CD4-positive, alpha-beta T cell treated with Interleukin-17A for 1 hour (primary cell): ENCODE measurements around the gene IL22RA1.

Experiments
- DNase-seq: peaks from one replicate; pipeline ENCODE4 v3.0.0-alpha.2; 2020

IL22RA1 gene

DNA sequence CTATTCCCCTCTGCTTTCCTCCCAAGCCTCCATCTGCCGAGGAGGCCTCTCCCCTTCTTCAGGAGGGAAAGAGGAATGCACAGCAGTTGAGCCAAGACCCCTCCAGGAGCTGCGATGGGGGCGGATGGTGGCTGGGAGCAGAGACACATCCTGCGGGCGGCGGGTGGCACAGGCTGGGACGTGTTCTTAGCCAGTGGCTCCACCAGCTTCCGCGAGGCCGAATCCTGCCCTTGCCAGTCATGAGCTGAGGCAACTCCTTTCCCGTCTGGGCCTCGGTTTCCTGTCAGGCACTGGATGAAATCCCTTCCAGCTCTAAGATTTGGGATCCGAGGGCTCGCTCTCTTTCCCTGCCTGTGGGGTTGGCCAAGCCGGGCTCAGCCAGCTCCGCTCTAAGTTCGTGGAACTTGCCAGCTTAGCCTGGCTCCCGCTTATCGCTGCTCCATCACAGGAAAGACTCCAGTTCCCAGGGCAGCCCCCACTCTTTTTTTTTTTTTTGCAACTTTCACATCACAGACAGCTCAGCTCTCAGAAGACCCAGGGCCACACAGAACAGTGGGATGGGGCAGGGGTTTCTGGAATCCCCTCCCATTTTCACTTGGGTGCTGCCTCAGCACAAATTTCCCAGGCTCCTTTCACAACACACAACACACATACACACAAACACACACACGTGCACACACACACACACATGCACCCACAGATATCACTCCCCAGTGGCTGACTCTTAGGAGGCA, 31.5 kb downstream of the IL22RA1 start:
- no peak for DNase-seq

GRCh38 chr1:24110642-24111261, 32.2 kb downstream of the IL22RA1 start:
- DNase-seq = no peak

DNA sequence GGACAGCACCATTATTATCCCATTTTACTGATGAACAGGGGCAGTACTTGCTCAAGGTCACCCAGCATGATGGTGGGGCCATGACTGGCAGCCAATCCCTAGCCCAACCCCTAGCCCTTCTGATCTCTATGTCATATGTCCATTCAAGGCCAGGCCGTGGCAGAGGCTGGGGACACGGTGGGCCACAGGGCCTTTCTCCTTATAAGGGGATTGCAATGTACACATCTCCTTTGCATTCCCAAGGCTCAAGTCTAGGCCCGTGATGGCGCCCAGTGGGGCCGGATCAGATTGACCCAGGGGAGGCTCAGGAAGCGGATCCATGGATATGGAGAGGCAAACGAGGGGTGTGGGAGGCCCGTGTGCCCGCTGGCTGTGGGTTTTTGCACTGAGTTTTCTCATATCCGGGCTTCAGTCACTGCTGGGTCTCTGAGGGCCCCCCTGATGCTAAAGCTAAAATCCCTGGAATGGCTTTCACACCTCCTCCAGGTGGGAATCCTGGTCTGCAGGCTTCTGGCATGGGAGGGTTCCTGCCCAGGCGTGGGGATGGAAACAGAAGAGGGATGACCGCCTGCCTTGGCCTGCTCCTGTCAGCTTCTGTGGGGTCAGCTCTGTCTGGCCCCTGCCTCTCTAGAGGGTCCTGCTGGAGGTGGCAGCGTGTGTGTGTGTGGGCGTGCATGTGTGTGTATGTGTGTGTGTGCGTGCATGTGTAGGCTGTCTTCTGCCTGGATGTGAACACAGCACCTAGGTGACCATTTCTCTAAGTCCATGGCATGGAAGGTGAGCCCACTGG, 33.1 kb downstream of the IL22RA1 start:
- DNase-seq = no peak

DNA sequence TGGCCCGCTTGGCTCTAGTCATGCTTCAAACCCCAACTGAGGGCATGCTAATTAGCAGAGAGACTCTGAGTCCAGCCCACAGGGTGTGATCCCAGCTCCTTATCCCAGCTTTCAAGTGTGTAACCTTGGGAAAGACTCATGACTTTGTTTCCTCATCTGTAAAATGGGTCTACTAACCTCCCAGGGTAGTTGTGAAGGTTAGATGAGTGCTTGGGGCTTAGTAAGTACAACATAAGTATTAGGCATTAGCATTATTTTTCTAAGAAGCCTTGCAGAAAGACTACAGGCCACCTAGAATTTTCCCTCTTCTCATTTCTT, 33.8 kb downstream of the IL22RA1 start:
- no peak for DNase-seq

DNA sequence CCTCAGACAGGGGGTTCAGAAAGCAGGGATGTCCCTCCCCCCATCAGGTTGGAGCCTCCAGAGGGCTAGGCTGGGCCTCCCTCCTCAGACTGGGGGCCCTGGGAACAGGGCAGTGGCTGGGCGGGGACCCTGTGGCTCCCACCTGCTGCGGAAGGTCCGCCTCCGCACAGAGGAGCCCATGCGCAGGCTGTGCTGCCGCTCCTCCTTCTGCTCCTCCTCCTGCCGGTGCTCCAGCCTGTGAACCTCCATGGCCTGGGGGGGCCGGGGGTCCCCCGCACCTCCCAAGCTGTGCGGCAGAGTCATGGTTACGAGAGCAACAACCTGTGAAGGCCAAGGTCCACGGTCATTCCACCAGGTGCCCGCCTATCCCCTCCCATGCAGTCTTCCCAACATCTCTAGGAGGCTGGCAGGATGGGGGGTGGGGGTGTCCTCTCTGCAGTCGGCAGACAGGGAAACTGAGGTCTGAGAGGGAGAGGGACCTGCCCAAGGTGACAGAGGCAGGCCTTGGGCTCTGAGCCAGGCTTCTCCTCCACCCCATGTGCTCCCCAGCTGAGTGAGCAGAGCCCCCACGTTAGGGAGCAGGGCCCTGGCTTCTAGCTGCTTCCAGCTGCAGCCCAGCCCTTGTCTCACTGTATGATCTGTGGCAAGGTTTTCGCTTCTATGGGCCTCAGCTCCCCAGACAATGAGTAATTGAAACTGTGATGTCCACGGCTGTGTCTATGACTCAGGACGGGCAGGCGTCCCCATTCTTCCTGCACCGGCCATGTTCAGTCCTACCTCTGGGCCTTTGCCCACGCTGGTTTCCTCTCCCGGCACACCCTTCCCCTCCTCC, 34.4 kb downstream of the IL22RA1 start:
- DNase-seq = no peak

DNA sequence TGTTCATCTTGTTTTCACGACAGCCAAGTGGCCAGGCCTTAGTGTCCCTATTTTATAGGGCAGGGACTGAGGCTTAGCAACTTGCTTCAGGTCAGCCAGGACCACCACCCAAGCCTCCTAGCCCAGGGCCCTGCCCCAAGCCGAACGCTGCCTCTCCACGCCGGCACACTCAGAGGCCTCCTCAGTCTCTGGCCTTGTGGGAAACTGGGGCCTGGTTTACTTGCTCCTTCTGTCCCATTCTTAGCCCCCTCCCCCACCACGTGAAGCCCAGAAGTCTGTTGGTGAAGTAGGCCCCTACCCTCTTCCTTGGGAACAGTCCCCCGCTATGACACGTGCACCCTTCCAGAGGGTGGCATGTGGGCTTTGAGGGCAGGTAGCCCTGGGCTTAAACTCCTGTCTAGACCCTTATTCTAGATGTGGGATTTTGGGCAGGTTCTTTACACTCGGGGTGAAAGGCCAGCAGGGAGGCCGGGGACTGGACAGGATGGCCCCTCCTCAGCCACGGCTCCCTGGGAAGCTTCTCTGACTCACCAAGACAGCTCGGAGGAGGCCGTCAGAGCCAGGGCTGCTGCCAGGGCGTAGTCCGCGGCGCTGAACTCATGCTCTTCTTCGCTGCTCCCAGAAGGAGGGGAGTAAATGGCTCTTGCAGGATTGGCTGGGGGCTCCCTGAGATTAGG, 35.3 kb downstream of the IL22RA1 start:
- DNase-seq = no peak

DNA sequence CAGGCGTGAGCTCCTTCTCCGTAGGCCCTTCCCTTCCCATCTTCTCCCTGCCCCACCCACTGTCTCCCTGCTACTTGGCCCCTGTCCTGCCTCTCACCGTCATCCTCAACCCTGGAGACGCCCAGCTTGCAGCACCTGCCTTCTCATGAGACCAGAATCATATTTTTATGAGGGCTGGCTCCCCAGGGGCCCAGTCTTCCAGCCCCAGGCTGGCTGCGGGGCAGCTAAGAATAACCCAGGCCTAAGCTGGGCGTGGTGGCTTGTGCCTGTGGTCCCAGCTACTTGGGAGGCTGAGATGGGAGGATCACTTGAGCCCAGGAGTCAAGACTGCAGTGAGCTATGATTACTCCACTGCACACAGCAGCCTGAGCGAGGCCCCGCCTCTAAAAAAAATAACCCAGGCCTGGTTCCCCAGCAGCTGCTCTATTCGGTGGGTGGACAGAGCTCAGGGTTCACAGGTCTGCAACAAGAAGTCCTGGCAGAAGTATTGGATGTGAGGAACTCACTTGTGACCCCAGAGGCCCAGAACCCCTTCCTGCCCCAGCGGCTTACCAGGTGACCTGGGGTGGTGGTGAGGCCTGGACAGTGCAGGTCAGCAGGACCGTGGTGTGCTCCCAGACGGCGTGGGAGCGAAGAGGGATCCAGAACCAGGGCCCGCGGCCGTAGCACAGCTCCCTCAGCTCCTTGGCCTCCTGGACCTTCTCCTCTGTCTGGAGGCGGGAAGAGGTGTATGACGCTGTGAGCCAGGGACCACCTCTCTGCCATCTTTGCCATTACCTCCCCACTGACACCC, 37.4 kb downstream of the IL22RA1 start:
- no peak for DNase-seq

DNA sequence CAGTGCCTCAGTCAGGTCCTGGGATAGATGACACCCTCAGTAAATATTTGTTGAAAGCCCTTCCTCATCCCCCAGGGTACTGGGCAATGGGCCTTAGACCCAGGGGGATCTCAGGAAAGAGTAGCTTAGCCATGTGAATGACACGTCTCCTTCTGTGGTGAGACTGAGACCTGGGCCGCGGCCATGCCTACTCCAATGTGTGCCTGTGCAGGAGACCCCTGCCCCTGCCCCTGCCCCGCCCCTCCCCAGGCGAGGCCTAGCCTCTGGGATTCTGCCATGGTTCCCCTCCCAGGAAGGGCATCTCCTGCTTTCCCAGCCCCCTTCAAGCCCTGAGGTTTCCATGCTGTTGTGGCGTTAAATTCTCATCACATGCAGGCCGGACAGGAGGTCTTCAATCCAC, 38.1 kb downstream of the IL22RA1 start:
- no peak for DNase-seq

GRCh38 chr1:24103879-24104278, 39.1 kb downstream of the IL22RA1 start:
- no peak for DNase-seq

DNA sequence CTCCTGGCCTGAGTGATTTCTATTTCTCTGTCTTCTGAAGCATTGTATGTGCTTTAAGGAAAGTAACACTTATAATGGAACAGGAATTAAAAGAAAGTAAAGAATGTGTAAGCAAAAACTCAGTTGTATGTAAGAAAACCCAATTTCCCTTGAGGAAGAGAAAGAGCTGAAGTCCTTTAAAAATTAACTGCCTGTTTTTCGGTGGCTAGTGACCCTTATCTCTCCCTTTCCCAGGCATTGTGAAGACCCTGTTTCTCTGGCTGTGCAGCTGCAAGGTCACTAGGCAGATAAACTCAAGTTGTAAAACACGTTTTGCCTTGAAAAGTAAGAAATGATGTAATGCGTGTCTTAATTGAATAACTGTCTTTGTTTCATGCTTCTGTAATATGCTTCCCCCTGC, 39.5 kb downstream of the IL22RA1 start:
- no peak for DNase-seq

DNA sequence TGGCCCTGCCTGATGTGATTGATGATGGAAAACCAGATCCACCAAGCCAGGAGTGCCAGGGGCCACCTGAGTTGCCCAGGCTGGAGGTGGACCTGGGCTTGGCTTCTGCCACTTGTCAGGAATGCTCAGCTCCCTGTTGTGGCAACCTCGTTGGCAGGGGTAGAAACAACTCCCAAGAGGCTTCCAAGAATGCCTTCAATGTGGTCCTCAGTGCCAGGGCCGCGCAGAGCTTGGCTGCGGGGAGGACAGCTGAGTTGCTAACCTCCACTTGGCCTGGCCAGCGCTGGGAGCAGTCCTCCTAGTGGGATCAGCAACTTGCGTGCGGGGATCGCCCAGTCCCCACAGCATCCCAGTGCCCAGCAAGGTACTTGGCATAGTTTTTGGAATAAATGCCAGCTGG, 40.0 kb downstream of the IL22RA1 start:
- DNase-seq = no peak

GRCh38 chr1:24101796-24102586, 40.9 kb downstream of the IL22RA1 start:
- DNase-seq = no peak

- DNase-seq = no peak
These were observed 41.8 kb downstream of the IL22RA1 start for GRCh38 chr1:24100945-24101737.

GRCh38 chr1:24098943-24099638, 43.8 kb downstream of the IL22RA1 start:
- no peak for DNase-seq

- DNase-seq = no peak
These were observed 44.8 kb downstream of the IL22RA1 start for GRCh38 chr1:24098102-24098501.

- DNase-seq = no peak
These were observed 45.3 kb downstream of the IL22RA1 start for GRCh38 chr1:24097663-24098062.

DNA sequence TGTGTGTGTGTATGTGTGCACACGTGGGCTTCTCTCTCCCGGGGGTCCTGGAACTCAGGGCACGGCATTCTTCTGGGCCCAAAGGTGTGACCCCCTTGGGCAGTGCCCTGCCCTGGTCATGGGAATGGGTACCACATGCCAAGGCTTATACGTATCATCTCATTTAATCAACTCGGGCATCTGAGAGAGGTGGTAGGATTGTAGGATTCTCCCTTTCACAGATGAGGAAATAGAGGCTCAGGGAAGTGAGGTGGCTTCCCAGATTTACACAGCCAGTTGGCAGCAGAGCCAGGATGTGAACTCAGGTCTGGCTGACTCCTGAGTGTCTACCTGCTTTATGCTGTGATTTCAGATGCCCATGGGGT, 46.2 kb downstream of the IL22RA1 start:
- DNase-seq = no peak

- no peak for DNase-seq
These were observed 46.8 kb downstream of the IL22RA1 start for GRCh38 chr1:24096009-24096738.
